OCI-M2 (cell line): ENCODE measurements around the gene MBD3L5.
"Not testable (repeated sequence)": the region's sequence is repeated elsewhere in the genome, so short reads cannot be mapped to it uniquely, and the experiment has no call there.

Experiments
- DNase-seq: peaks from one replicate; lab custom pipeline; 2025; ENCODE audit not compliant: unreplicated experiment; lab: John Stamatoyannopoulos, UW

Gene MBD3L5

GRCh38 chr19:7051421-7051820 lies 21.0 kb downstream of the MBD3L5 start:
- DNase-seq, result not testable (repeated sequence)

GRCh38 chr19:7052896-7053295 lies 22.5 kb downstream of the MBD3L5 start:
- not testable (repeated sequence) for DNase-seq

- not testable (repeated sequence) for DNase-seq
Observed at GRCh38 chr19:7054635-7055368, 24.4 kb downstream of the MBD3L5 start.

- not testable (repeated sequence) for DNase-seq
Observed at GRCh38 chr19:7055679-7056078, 25.3 kb downstream of the MBD3L5 start.

GRCh38 chr19:7056371-7056770 lies 26.0 kb downstream of the MBD3L5 start:
- DNase-seq, result not testable (repeated sequence)

- DNase-seq, result not testable (repeated sequence)
Observed at GRCh38 chr19:7058576-7058975, 28.2 kb downstream of the MBD3L5 start, which contains the start of gene MBD3L3. Gene MBD3L3 (minus strand): TSS chr19:7058676. CDS start chr19:7058605, 71 bp downstream.

- not testable (repeated sequence) for DNase-seq
Observed at GRCh38 chr19:7059977-7060376, 29.6 kb downstream of the MBD3L5 start.

- no peak for DNase-seq
Observed at GRCh38 chr19:7063339-7063738, 33.0 kb downstream of the MBD3L5 start.

- DNase-seq, result no peak
Observed at GRCh38 chr19:7063764-7064418, 33.5 kb downstream of the MBD3L5 start.

GRCh38 chr19:7067122-7067521 lies 36.7 kb downstream of the MBD3L5 start:
- not testable (repeated sequence) for DNase-seq

GRCh38 chr19:7067716-7068115 lies 37.3 kb downstream of the MBD3L5 start:
- DNase-seq, result no peak

- DNase-seq, result no peak
Observed at GRCh38 chr19:7068599-7068998, 38.2 kb downstream of the MBD3L5 start.

GRCh38 chr19:7069042-7069903 lies 38.9 kb downstream of the MBD3L5 start, which contains the start of gene ZNF557:
Gene ZNF557 (plus strand): TSS chr19:7069703. CDS start chr19:7075075, 5,372 bp downstream.
- peak; percentile 79 for DNase-seq

GRCh38 chr19:7069904-7070226 lies 39.5 kb downstream of the MBD3L5 start:
- no peak for DNase-seq

GRCh38 chr19:7072541-7072940 lies 42.2 kb downstream of the MBD3L5 start:
- DNase-seq, result no peak

GRCh38 chr19:7074705-7075282 lies 44.4 kb downstream of the MBD3L5 start:
- no peak for DNase-seq

GRCh38 chr19:7076151-7076550 lies 45.8 kb downstream of the MBD3L5 start:
- DNase-seq, result no peak

- no peak for DNase-seq
Observed at GRCh38 chr19:7078008-7078407, 47.6 kb downstream of the MBD3L5 start.
